Hepatocyte (in vitro differentiated cells): ENCODE data around the gene PRIM1. TPM values are rescaled to one million over a fixed set of nuclear protein-coding genes. Genes with fewer than 3 reads are reported as not detected.
A peak's percentile ranks its signal among the peaks of the same experiment; 100 is the strongest.

Experiments used
- DNase-seq: peaks from one replicate; pipeline ENCODE4 v3.0.0-alpha.2; 2016; ENCODE audit warnings: low spot score
- H2AFZ ChIP-seq: fragments of 200-600 bp; sonication (generic); 2 replicates; pipeline ENCODE4 v1.6.0; 2016; ENCODE audit warnings: antibody characterized with exemption, mild to moderate bottlenecking
- H3K27ac ChIP-seq: fragments of 200-600 bp; sonication (generic); 2 replicates; pipeline ENCODE4 v1.5.1; 2016; ENCODE audit warnings: mild to moderate bottlenecking
- H3K27me3 ChIP-seq: fragments of 200-600 bp; sonication (generic); 2 replicates; pipeline ENCODE4 v1.6.1; 2016
- H3K36me3 ChIP-seq: fragments of 200-600 bp; sonication (generic); replicated peaks from 2 replicates; pipeline ENCODE4 v1.5.1; 2016; ENCODE audit warnings: low read depth; ENCODE audit not compliant: insufficient read depth
- H3K4me1 ChIP-seq: fragments of 200-600 bp; sonication (generic); 2 replicates; pipeline ENCODE4 v1.5.1; 2016; ENCODE audit warnings: mild to moderate bottlenecking, moderate library complexity; ENCODE audit not compliant: insufficient read depth
- H3K4me2 ChIP-seq: fragments of 200-600 bp; sonication (generic); 2 replicates; pipeline ENCODE4 v1.6.0; 2016
- H3K4me3 ChIP-seq: fragments of 200-600 bp; sonication (generic); 2 replicates; pipeline ENCODE4 v1.5.1; 2016; ENCODE audit warnings: mild to moderate bottlenecking
- H3K79me2 ChIP-seq: fragments of 200-600 bp; sonication (generic); 2 replicates; pipeline ENCODE4 v1.6.0; 2017; ENCODE audit warnings: mild to moderate bottlenecking
- H3K9me2 ChIP-seq: fragments of 200-600 bp; sonication (generic); replicated peaks from 2 replicates; pipeline ENCODE4 v1.6.0; 2017; ENCODE audit warnings: mild to moderate bottlenecking; ENCODE audit not compliant: insufficient read depth
- H3K9me3 ChIP-seq: fragments of 200-600 bp; sonication (generic); 2 replicates; pipeline ENCODE4 v1.5.1; 2016; ENCODE audit warnings: low read depth, mild to moderate bottlenecking
- H4K20me1 ChIP-seq: fragments of 200-600 bp; sonication (generic); 2 replicates; pipeline ENCODE4 v1.6.0; 2016; ENCODE audit warnings: mild to moderate bottlenecking; ENCODE audit not compliant: insufficient read depth, poor library complexity, severe bottlenecking
- EZH2 ChIP-seq: fragments of 200-600 bp; sonication (generic); IDR thresholded peaks from 2 replicates; pipeline ENCODE4 v1.6.1; 2016; ENCODE audit warnings: antibody characterized with exemption, mild to moderate bottlenecking, borderline replicate concordance
- EZH2phosphoT487 ChIP-seq: fragments of 200-600 bp; sonication (generic); IDR thresholded peaks from one replicate; pipeline ENCODE4 v1.6.1; 2018; ENCODE audit warnings: antibody characterized with exemption, mild to moderate bottlenecking, low read depth, moderate library complexity; ENCODE audit not compliant: unreplicated experiment, severe bottlenecking
- WGBS: methylation state at CpG from one replicate; pipeline ENCODE4 v1.1.6; 2016; ENCODE audit warnings: low lambda C conversion rate; ENCODE audit errors: missing lambda C conversion rate; 5-methylcytosine and 5-hydroxymethylcytosine counted together
- polyA plus RNA-seq: library from polyadenylated mRNA; unstranded; fragments of >200 nt; fragmentation: Nextera tagmentation; extraction: Ambion mirVana; gene quantifications from 2 replicates; pipeline ENCODE4 v1.2.1, GENCODE V29; 2016
- total RNA-seq: library from RNA; depleted of rRNA; stranded (reverse); fragments of >200 nt; gene quantifications from 2 replicates; pipeline ENCODE4 v1.2.3, GENCODE V29; 2014
- TF ChIP-seq, protein P1 (sequence below): fragments of 200-600 bp; sonication (generic); IDR thresholded peaks from 2 replicates; pipeline ENCODE4 v1.5.1; 2016; ENCODE audit warnings: antibody characterized with exemption, mild to moderate bottlenecking; ENCODE audit not compliant: poor library complexity

PRIM1 gene
- total and polyA plus RNA-seq, 2 experiments from 2014 or later: 5.9 to 6.8 TPM

DNA sequence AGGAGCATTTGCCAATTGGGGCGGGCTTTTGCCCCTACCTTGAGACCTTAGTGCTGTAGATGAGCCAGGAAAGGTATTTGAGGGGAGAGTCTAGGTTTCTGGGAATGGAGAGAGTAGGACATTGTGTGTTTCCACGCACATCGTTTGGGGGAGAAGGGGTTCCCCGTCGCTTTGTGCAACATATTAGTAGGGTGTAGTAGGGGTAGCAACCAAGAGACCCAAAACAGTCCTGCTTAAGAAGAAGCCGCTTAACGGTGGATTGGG lies 63.3 kb downstream of the PRIM1 start:
- peaks cover 33% of the 10 kb centered on the region for H4K20me1 ChIP-seq
- peak overlapping the region; percentile 51 for H2AFZ ChIP-seq
- TF ChIP-seq EZH2phosphoT487: no peak
- TF ChIP-seq, protein P1, sequence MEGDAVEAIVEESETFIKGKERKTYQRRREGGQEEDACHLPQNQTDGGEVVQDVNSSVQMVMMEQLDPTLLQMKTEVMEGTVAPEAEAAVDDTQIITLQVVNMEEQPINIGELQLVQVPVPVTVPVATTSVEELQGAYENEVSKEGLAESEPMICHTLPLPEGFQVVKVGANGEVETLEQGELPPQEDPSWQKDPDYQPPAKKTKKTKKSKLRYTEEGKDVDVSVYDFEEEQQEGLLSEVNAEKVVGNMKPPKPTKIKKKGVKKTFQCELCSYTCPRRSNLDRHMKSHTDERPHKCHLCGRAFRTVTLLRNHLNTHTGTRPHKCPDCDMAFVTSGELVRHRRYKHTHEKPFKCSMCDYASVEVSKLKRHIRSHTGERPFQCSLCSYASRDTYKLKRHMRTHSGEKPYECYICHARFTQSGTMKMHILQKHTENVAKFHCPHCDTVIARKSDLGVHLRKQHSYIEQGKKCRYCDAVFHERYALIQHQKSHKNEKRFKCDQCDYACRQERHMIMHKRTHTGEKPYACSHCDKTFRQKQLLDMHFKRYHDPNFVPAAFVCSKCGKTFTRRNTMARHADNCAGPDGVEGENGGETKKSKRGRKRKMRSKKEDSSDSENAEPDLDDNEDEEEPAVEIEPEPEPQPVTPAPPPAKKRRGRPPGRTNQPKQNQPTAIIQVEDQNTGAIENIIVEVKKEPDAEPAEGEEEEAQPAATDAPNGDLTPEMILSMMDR: no peak
- TF ChIP-seq EZH2: no peak
- peak overlapping the region; percentile 25 for H3K4me3 ChIP-seq
- no peaks in the 10 kb centered on the region for H3K9me2 ChIP-seq
- H3K27me3 ChIP-seq: no peaks in the 10 kb centered on the region
- H3K27ac ChIP-seq: peak overlapping the region; percentile 96
- DNase-seq: no peak
- 2% methylated on average over 7 of the region's 7 CpGs for WGBS
- H3K4me1 ChIP-seq: no peaks in the 10 kb centered on the region
- peaks cover 40% of the 10 kb centered on the region for H3K79me2 ChIP-seq
- H3K36me3 ChIP-seq: no peaks in the 10 kb centered on the region
- H3K9me3 ChIP-seq: no peaks in the 10 kb centered on the region
- peak overlapping the region; percentile 89 for H3K4me2 ChIP-seq

DNA sequence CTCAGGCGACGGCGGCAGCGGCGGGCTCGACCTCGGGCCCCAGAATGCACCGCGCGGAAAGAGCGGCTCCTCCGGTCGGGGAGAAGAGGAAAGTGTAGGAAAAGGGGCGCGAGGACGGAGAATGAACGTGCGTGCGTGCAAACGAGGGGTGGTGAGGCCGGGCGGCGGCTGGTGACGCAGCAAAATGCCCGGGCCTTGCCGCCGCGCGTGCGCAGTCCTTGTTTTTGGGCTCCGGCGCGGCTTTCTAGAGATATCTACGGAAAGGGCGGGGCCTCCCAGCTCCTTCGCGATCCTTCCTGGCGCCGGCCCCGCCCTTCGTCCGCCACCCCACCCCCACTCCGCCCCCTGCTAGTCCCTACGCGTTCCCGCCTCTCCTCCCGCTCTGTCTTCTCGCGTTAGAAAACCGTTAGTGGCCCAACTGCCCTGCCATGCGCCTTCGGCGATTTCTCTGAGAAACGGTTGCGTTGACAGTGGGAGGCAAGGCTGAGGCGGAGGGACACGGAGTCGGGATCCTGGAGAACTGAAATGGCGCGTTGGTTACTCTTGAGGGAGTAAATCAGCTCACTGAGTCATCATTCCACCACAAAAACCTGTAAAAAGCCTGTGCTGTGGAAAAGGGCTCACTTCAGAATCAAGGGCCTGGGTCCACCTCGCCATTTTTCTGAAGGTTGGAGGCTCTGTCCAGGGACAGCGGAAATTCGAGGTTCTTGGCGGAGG lies 63.8 kb downstream of the PRIM1 start, which contains the start of gene PTGES3:
Gene PTGES3 (minus strand): TSS at position 156 of the 717 bp plus-strand sequence. CDS start 285 bp downstream, outside the sequence.
- peak within 1 kb of the TSS; percentile 89 for H3K4me2 ChIP-seq
- peaks cover 45% of the 10 kb centered on the region for H3K79me2 ChIP-seq
- peak within 1 kb of the TSS; percentile 80 for H3K4me3 ChIP-seq
- H2AFZ ChIP-seq: peak within 1 kb of the TSS; percentile 51
- peak within 1 kb of the TSS; percentile 99 for H3K27ac ChIP-seq
- H3K4me1 ChIP-seq: no peaks in the 10 kb centered on the region
- no peaks in the 10 kb centered on the region for H3K9me2 ChIP-seq
- WGBS: 2% methylated on average over 56 of the region's 64 CpGs
- H4K20me1 ChIP-seq: peaks cover 36% of the 10 kb centered on the region
- H3K27me3 ChIP-seq: no peaks in the 10 kb centered on the region
- no peaks in the 10 kb centered on the region for H3K36me3 ChIP-seq
- no peak for TF ChIP-seq EZH2
- TF ChIP-seq EZH2phosphoT487: no peak
- TF ChIP-seq, protein P1: no peak
- peak; percentile 100 for DNase-seq
- H3K9me3 ChIP-seq: no peaks in the 10 kb centered on the region

DNA sequence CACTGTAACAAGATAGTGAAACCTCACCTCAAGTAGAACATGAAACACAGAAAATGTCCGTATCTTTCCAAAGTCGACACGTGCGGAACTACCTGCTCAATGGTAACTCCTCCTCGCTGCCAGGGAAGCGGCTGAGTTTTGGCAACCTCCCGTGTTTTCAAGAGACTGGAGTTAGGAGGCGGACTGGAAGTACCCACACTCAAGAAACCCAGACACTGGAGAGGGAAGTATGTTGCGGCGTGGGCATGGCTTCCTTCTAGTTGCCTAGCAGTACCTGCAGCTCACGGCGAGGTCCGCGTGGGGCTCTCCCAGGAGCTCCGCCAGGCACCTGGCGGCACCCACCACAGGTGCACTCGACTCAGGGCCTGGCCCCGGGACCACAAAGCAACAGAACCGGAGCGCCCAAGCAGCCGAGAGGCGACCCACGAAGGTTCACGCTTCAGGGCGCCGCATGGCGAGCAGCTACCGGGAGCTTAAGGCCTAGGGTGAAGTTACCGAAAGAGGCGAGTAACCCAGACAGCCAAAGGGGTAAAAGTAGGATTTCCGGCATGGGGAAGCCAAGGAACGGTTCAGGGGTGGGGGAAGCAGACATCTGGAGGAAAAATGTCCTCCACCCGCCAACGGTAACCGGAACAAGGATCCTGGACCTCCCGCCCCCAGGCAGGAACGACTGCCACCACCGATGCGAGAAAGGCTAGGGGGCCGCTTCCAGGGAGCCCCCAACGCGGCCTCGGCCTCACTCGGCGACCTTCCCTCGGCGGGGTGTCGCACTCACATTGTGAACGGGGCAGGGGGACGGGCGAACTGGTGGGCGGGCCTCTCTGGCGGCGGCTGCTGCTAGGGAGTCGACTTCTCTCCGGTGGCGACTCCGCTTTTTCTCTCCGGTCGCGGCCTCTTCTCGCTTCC lies 64.6 kb downstream of the PRIM1 start:
- Histone ChIP-seq H3K36me3 (no peaks in the 10 kb centered on the region), H3K27me3 (no peaks in the 10 kb centered on the region), H3K4me2 (peak overlapping the region; percentile 83), H2AFZ (peak overlapping the region; percentile 31), H3K27ac (peak overlapping the region; percentile 99), H3K4me3 (peak overlapping the region; percentile 80), H3K9me2 (no peaks in the 10 kb centered on the region), H4K20me1 (peaks cover 43% of the 10 kb centered on the region), H3K4me1 (no peaks in the 10 kb centered on the region), H3K9me3 (no peaks in the 10 kb centered on the region), H3K79me2 (peaks cover 53% of the 10 kb centered on the region)
- WGBS: under 1% methylated on average over 60 of the region's 62 CpGs
- TF ChIP-seq EZH2phosphoT487 (no peak), EZH2 (no peak)
- TF ChIP-seq, protein P1: no peak
- peak; percentile 66 for DNase-seq
